ENCODE measurements around the gene BICRA.

Gene BICRA

DNA sequence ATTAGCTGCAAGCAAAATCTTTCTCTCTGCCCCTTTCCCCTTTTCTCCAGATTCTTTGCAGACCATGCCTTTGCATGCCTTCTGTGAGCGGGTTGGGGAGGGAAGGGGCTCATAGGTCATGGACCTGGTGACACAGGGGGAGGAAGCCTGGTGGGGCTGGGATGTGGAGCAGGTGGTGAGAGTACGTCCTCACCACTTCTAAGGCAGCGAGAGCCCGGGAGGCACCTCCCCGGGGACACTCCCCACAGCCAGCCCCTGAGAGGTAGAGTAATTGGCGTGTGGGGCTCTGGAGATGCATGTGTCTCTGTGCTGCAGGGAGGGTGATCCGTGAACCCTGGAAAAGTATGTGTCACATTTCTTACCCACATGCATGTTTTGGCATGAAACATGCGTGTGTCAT is 61.8 kb downstream of the BICRA start:
- Mint-ChIP-seq H3K9me3 (no peaks in the 10 kb centered on the region), H3K27me3 (ENCODE audit: low read depth) (no peaks in the 10 kb centered on the region), H3K36me3 (ENCODE audit: low read depth) (peaks cover 41% of the 10 kb centered on the region), H3K4me3 (no peak overlapping the region), H3K27ac (no peak overlapping the region), H3K4me1 (peaks cover 5% of the 10 kb centered on the region)
- TF ChIP-seq, protein P1, sequence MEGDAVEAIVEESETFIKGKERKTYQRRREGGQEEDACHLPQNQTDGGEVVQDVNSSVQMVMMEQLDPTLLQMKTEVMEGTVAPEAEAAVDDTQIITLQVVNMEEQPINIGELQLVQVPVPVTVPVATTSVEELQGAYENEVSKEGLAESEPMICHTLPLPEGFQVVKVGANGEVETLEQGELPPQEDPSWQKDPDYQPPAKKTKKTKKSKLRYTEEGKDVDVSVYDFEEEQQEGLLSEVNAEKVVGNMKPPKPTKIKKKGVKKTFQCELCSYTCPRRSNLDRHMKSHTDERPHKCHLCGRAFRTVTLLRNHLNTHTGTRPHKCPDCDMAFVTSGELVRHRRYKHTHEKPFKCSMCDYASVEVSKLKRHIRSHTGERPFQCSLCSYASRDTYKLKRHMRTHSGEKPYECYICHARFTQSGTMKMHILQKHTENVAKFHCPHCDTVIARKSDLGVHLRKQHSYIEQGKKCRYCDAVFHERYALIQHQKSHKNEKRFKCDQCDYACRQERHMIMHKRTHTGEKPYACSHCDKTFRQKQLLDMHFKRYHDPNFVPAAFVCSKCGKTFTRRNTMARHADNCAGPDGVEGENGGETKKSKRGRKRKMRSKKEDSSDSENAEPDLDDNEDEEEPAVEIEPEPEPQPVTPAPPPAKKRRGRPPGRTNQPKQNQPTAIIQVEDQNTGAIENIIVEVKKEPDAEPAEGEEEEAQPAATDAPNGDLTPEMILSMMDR (IDR thresholded peaks at IDR 0.05; ENCODE audit: unreplicated experiment in 3 of 3): no peak

DNA sequence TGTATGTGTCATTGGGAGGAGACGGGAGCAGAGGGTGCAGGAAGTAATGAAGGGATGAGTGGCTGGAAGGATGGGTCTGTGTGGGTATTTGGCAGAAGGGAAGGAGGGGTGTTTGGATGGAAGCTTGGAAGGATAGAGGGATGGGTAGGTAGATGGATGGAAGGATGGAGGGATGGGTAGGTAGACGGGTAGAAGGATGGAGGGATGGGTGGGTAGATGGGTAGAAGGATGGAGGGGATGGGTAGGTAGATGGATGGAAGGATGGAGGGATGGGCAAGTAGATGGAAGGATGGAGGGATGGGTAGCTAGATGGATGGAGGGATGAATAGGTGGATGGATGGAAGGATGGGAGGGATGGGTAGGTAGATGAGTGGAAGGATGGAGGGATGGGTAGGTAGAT is 62.6 kb downstream of the BICRA start:
- H3K36me3 Mint-ChIP-seq (ENCODE audit: low read depth): peaks cover 43% of the 10 kb centered on the region
- H3K9me3 Mint-ChIP-seq: no peaks in the 10 kb centered on the region
- H3K27ac Mint-ChIP-seq: no peak overlapping the region
- H3K27me3 Mint-ChIP-seq (ENCODE audit: low read depth): no peaks in the 10 kb centered on the region
- H3K4me1 Mint-ChIP-seq: peaks cover 5% of the 10 kb centered on the region
- H3K4me3 Mint-ChIP-seq: no peak overlapping the region
- TF ChIP-seq, protein P1 (IDR thresholded peaks at IDR 0.05; ENCODE audit: unreplicated experiment in 3 of 3): no peak

DNA sequence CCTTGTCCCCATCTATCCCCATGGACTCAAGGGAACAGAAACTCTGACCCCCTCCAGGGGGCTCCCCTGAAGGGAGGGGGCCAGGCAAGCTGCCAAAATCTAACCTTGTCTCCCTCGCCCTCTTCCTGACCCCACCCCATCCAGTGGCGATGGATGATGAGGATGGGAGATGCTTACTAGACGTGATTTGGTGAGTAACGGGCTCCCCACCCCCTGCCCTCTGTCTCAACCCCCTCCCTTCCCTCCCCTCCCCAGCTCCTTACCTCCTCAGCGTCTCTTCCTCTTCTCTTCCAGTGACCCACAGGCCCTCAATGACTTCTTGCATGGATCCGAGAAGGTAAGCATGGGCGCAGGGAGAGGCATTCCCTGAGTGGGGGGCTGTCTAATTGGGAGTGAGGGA is 64.5 kb downstream of the BICRA start:
- Mint-ChIP-seq H3K27ac (no peak overlapping the region), H3K27me3 (ENCODE audit: low read depth) (no peaks in the 10 kb centered on the region), H3K36me3 (ENCODE audit: low read depth) (peaks cover 52% of the 10 kb centered on the region), H3K4me1 (no peaks in the 10 kb centered on the region), H3K9me3 (no peaks in the 10 kb centered on the region), H3K4me3 (no peak overlapping the region)
- TF ChIP-seq, protein P1 (IDR thresholded peaks at IDR 0.05; ENCODE audit: unreplicated experiment in 3 of 3): no peak

DNA sequence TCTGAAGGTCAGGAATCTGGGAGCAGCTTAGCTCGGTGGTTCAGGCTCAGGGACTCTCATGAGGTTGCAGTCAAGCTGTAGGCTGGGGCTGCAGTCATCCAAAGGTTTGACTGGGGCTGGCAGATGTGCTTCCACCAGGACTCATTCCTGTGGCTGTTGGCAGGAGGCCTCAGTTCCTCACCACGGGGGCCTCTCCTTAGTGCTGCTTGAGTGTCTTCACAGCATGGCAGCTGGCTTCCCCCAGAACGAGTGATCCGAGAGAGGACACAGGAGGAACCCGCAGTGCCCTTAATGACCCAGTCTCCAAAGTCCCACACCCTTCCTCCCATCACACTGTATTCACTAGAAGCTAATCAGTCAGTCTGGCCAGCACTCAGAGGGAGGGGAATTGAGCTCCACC is 65.6 kb downstream of the BICRA start:
- TF ChIP-seq, protein P1 (IDR thresholded peaks at IDR 0.05; ENCODE audit: unreplicated experiment in 3 of 3): no peak
- Mint-ChIP-seq H3K27me3 (ENCODE audit: low read depth) (no peaks in the 10 kb centered on the region), H3K9me3 (no peaks in the 10 kb centered on the region), H3K4me1 (no peaks in the 10 kb centered on the region), H3K36me3 (ENCODE audit: low read depth) (peaks cover 60% of the 10 kb centered on the region), H3K4me3 (no peak overlapping the region), H3K27ac (no peak overlapping the region)

DNA sequence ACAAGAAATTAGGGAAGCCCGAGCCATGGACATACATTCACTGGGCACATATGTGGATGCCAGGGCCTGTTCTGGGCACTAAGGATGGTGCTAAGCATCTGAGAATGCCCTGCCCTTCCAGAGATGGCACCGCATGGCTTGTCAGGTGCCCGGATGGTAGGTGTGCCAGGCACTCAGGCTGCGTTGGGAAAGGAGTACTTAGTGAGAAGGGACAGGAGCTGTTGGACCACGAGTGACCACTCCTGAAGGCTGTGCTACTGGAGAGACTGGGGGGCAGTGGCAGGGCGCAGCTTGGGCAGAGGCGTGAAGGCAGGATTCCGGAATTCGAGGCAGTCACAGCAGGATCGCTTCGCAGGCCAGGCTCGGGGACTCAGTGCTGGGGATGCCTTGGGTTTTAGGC is 66.3 kb downstream of the BICRA start:
- TF ChIP-seq, protein P1 (IDR thresholded peaks at IDR 0.05; ENCODE audit: unreplicated experiment in 3 of 3): no peak
- no peak overlapping the region for H3K27ac Mint-ChIP-seq
- H3K27me3 Mint-ChIP-seq (ENCODE audit: low read depth): no peaks in the 10 kb centered on the region
- H3K4me1 Mint-ChIP-seq: no peaks in the 10 kb centered on the region
- no peak overlapping the region for H3K4me3 Mint-ChIP-seq
- no peaks in the 10 kb centered on the region for H3K9me3 Mint-ChIP-seq
- H3K36me3 Mint-ChIP-seq (ENCODE audit: low read depth): peaks cover 56% of the 10 kb centered on the region

DNA sequence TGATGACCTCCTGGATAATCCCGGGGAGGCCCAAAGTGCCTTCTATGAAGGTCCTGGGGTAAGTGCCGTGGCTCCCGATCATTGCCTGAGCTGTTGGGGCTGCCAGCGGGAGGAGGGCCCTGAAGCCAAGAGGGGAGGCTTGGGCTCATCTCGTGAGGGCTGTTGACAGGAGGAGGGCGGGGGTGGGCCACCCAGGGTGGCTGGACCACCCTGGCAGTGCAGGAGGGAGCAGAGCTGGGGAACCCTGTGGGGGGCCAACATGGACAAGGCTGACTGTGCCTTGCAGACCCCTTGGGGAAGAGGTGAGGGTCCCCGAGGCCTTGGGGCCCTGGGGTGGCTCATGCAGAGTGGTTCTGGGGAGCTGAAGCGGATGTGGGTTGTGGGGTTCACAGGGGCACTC is 66.9 kb downstream of the BICRA start:
- Mint-ChIP-seq H3K9me3 (no peaks in the 10 kb centered on the region), H3K36me3 (ENCODE audit: low read depth) (peaks cover 51% of the 10 kb centered on the region), H3K4me1 (no peaks in the 10 kb centered on the region), H3K27me3 (ENCODE audit: low read depth) (no peaks in the 10 kb centered on the region), H3K27ac (no peak overlapping the region), H3K4me3 (no peak overlapping the region)
- TF ChIP-seq, protein P1 (IDR thresholded peaks at IDR 0.05; ENCODE audit: unreplicated experiment in 3 of 3): no peak
